GM19025 (cell line): ENCODE measurements around the gene C13orf42.
A peak's percentile ranks its signal among the peaks of the same experiment; 100 is the strongest.
"Not testable (repeated sequence)": the region's sequence is repeated elsewhere in the genome, so short reads cannot be mapped to it uniquely, and the experiment has no call there.

ENCODE experiments used
- ATAC-seq: cut with Tn5 transposase; IDR thresholded peaks from one replicate; pipeline ENCODE4 v1.9.1; 2021; ENCODE audit warnings: mild to moderate bottlenecking, low read depth, moderate library complexity; ENCODE audit not compliant: unreplicated experiment

C13orf42 gene

DNA sequence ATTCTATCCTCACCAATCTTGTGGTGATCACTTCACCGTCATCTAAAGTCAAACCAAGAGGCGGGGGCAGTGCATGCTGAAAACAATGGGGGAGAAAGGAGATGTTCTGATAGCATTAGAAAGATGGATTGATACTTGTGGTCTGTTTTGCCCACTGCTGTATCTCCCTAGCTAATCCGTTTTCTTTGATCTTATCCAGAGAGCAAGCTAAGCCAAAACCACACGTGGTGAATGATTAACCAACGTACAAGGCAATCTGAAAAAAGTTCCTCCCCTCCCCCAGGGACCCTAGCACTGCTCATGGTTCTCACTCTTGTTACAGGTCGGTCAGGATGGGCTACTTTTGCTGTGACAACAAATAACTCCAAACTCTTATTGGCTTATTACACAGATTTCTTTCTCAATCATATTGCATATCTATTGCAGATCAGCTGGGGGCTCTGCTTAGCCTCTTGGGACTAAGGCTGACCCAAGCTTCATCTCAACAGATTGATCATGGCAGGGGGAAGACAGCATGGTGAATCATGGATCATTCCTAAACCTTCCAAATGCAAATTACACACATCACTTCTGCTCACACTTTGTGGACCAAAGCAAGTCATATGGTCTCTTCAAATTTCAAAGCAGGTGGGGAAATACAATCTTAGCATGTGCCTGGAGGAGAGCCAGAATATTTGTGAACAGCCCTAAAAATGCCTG, 11.9 kb upstream of the C13orf42 start:
- ATAC-seq = no peak

DNA sequence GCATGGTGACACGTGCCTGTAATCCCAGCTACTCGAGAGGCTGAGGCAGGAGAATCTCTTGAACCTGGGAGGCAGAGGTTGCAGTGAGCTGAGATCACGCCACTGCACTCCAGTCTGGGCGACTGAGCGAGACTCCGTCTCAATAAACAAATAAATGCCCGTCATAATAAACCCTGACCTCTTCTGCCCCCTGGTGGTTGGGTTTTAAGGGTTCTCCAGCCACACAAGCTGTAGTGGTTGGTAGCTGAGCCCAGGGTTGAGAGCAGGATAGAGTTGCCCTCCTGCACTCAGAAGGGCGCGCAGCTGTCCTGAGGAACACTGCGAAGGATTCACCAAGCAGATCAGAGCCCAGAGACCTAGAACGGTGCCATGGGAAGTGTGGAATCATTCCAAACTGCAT, 9.8 kb upstream of the C13orf42 start:
- not testable (repeated sequence) for ATAC-seq

DNA sequence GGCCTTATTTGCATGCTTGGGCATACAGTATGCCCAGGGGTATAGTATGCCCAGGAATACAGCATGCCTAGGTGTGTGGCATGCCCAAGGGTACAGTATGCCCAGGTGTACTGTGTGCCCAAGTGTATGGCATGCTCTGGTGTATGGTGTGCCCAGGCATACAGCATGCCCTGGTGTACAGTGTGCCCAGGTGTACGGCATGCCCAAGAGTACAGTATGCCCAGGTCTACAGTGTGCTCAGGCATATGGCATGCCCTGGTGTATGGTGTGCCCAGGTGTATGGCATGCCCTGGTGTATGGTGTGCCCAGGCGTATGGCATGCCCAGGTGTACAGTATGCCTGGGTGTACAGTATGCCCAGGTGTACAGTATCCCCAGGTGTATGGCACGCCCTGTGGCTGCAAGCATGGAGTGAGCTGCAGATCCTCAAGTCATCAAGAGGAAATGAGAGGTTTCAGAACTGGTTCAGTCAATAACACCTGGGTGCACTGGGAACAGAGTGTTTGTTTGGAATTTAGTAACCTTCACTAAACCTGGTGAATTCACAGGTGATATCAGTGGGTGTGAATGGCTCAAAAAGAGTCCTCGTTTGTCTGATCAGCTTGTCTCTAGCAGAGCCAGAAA, 7.8 kb upstream of the C13orf42 start:
- ATAC-seq = no peak

DNA sequence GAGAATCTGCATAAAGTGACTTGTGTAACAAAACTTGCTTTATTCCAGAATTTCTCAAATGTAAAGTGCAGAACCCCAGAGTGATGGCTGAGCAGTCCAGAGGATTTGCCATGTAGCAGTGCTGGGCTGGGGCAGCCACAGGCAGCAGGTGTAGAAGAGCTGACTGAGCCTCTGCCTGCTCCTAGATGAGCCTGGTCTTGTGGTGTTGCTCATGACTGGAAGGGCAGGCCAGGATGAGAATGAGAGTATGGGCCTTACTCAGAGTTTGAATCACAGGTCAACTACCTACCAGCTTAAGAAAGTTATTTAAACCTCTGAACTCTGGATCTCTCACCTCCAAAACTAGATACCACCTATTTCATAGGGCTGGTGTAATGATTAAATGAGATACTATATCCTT, 2.9 kb upstream of the C13orf42 start:
- ATAC-seq = no peak

DNA sequence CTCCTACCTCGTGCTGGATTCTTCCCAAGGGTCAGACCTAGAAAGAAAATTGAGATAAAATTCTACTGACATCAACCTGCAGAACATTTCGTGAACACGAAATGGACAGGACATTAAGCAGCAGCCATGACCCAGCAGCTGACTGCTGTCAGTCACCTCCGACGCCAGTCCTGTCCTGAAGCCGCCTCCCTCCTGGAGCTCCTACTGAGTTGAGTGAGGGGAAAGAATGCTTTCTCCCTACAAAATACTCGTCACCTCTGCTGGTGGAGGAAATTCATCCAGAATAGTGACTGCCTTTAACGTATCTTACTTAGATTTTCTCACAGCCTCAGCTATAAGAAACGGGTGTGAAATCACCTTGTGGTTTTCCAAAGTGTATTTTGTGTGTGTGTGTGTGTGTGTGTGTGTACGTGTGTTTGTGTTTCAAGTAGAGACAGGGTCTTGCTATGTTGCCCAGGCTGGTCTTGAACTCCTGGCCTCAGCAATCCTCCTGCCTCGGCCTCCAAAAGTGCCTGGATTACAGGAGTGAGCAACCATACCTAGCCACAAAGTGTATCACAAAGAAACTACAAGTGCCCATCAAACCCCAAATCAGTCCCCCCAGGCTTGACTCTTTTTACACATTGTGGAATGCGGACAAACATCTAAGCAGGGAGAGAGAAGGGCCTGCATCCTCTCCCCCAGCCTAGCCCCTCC, 2.3 kb upstream of the C13orf42 start:
- ATAC-seq = no peak

DNA sequence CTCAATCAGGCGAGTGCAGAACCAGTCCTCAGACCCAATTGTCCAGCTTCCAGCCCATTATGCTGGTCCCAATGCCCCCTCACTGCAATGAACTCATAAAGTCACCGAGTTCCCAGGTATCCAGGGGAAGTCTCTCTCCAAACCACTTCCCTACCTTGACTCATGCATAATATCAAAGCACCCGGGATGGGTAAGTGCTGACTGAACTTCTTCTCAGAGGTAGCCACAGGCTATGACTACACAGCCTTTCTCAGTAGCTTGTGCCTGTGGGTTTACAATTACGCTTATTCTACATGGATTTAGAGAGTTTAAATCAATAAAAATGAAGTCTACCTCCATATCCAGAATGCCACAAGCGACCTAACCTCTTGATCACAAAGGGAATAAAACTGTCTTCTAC, 1.7 kb upstream of the C13orf42 start:
- ATAC-seq = no peak

DNA sequence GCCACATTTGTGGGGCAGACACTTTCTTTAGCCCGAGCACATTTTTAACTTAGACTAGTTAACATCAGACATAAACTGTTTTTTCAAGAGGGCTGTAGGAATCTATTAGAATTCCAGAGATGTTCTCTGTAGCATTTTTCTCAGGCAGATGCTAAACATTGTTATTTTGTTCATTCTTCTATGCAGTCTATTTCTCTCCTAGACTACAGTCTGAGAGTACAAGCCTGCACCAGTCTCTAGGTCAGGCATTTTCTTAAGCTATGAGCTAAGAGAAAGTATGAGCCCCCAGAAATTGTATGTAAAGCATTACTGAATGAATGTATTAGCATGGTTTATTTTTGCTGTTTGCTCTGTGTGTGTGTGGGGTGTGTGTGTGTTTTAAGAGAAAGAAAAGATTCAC, 923 bp upstream of the C13orf42 start:
- ATAC-seq = no peak

DNA sequence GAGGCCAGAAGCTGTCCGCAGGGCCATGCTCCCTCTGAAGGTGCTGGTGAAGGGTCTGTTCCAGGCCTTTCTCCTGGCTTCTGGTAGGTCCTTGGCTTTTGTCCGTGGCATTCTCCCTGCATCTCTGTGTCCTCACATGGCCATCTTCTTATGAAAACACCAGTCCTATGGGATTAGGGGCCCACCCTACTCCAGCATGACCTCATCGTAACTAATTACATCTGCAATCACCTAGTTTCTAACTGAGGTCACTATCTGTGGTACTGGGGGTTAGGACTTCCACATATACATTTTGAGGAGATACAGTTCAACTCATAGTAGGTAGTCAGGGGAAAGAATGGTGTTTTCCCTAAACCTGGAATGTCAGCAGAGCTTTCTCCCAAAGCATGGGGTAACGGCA, 3.1 kb downstream of the C13orf42 start:
- ATAC-seq = no peak

DNA sequence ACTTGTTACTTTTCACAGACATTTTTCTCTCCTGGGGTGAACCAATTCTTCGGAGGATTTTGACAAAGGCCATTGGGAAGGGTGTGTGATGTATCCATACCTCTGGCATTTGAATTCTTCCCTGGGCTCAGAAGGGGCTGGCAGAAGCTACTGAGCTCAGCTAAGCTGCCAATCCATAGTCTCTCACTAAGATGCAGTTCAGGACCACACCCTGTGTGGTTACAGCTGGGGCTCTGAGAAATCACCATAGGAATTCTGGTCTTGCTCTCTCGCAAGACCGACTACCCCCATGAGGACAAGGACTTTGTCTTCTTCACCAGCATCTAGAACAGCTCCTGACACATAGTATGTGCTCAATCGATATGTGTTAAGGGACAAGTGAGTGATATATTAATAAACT, 6.0 kb downstream of the C13orf42 start:
- ATAC-seq = no peak

DNA sequence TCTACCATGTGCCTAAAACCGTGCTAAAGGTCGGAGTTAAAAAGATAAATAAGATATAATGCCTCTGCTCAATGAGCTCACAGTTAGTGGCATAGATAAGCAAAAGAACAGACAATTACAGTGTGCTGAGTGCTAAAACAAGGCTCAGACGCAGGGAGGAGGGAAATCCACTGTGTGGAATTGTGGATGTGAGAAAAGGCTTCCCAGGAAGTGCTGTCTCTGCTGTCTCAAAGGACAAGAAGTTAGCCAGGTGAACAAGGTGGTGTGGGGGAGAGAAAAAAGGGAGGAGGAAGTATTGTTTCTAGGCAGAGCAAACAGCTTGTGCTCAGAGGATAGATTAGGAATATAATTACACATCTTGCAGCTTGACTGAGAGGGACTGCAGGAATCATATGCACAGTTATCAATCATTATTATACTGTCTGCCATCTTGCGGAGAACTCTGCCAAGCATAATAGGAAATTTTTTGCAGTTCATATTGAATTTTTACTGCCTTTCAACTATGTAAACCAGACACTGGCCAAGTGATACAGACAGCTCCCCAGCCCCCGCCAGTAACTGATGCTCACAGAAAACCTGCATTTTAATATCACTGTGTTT, 9.3 kb downstream of the C13orf42 start:
- no peak for ATAC-seq

DNA sequence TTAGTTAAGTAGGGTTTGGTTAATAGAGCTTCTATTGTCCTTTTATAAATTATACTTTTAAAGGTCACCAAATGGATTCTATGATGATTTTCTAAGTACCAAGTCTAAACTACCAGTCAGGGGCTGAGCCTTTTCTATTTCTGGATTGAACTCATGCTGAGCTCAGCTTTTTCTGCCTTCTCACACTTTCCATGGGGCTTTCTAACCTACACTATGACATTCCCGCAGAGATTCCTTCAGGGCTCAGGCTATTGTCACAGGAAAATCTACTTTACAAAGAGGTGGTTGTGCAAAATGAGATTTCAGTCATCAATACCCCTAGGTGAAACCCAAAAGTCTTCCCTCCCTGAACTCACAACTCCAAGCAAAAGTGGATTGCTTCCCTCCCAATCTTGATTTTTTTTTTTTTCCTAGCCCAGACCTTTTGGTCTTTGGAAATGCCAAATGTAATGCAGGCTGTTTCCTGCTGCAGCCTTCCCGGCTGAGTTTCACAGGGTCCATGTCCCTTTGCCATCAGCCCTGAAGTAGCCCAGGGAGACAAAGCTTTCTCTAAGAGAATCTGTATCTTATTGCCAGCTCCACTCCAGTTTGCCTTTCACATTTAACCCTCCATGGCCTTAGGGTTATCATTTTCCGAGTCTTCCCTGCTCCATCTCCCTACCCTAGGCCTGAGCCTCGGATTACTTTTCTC, 13.6 kb downstream of the C13orf42 start:
- ATAC-seq = no peak

DNA sequence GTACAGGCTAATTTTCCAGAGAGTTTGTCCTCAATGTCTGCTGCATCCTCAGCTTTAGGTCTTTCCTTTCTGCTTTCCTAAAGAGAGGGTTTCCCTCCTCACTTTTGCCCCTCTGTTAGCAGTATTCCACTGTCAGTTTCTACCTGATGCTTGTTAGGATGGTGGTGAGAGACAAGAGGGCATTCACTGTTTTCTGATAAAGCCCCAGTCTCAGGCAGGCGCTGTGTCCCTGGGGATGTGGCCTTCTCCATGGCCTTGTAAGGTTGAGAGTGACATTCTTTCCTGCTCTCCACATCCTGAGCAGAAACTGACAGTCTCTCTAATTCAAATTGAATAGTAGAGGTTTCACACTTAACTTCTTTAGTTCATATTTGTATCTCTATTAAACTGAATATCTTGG, 14.9 kb downstream of the C13orf42 start:
- no peak for ATAC-seq

DNA sequence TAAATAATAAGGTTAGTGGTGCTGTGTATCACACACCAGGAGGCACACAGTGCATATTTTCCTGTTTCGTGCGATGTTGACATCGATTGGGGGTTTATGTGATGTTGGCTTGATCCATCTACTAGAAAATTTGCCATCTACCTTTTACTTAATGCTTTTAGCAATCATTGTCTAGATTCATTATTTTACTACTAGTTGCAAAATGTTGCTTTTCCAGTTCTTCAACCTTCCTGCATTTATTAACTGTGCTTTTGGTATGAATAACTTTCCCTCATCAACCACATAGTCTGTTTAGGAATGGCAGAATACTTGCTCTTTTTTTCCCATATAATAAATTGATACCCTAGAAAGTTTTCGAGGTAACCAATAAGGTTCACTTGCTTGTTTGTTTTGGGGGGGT, 17.5 kb downstream of the C13orf42 start:
- no peak for ATAC-seq

DNA sequence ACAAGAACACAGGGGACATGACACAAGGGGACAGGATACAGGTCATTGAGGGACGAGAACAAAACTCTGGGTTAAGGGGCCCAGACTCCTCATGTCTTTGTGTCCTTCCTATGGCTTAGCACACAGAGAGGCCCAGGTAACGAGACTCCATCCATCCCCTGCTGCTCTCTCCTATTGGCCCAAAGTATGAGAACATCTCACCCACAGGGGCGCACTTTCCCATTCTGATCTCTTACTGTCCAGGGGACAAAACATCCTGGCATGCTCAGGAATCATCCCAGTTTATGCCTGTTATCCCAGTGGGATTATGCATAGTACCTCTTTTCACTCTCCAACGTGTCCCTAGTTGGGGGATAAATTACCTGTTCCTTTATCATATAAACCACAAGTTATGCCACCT, 19.2 kb downstream of the C13orf42 start:
- ATAC-seq = no peak

DNA sequence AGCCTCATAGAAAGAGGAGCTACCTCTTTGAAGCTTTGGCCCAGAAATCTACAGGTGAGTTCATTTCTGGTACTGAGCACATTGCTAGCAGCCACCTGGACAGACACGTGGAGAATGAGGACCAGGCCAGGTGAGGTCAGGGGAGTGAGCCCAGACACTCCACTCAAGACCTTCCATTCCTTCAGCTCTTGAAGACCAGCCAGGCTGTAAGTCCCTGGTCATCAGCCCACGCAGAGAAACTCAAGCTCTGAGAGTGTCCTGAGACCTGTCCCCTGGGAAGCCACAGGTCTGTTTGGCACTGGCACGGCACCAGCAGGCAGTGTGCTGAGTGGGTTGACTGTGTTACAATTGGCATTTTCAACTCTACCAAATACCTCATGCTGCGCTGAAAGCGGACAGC, 27.4 kb downstream of the C13orf42 start:
- no peak for ATAC-seq

DNA sequence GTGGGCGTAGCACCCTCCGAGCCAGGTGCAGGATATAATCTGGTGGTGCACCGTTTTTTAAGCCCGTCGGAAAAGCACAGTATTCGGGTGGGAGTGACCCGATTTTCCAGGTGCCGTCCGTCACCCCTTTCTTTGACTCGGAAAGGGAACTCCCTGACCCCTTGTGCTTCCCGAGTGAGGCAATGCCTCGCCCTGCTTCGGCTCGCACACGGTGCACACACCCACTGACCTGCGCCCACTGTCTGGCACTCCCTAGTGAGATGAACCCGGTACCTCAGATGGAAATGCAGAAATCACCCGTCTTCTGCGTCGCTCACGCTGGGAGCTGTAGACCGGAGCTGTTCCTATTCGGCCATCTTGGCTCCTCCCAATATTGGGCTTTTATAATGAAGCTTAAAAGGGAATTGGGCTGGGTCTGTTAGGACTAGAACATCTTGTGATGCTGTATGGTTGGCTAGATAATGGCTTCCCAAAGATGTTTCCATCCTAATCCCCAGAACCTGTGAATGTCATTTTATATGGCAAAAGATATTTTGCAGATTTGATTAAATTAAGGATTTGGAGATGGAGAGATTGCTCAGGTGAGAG, 30.5 kb downstream of the C13orf42 start:
- not testable (repeated sequence) for ATAC-seq

DNA sequence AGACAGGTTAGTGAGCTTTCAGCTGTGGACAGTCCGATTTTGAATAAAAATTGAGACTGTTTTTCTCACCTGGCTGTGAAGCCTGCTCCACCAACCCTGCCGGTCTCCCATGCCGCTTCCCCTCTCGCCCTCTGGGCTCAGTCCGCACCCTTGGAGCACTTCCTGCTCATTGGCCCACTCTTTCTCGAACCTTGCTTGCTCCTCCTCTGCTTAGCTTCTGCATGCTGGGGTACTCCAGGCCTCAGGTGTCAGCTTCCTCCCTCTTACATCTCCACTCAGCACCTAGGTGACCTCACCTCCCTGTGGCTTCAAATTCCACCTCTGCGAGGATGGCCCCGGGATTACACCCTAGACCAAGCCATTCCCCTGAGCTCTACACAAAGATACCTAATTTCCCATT, 39.6 kb downstream of the C13orf42 start:
- no peak for ATAC-seq

DNA sequence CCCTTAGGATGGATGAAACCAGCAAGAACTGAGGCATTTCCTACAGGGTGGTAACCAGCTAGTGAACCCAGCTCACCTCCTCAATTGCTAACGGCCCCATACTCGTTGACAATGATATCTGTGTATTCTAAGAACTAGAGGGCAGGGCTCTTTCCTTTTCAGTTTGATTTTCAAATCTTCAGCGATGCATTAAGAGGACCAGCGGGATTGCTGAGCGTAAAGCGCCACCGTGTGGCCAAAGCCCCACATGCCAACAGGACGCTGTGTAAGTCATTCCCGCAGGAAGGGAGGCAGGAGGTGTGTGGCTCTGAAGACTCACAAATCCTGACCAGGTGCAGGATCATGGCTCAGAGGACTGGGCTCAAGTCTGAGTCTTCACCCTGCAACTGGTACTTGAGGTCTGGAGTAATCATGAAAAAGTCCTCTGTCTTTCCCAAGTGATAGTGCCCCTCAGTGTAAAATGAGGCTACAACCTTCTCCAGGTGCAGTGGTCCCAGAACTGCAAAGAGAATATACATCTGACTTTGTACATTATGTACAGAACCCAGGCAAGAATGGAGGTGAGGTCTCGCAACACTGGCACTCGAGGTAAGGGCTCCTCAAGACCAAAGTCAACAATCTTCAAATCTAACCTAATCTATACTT, 40.9 kb downstream of the C13orf42 start:
- ATAC-seq = peak; percentile 70

DNA sequence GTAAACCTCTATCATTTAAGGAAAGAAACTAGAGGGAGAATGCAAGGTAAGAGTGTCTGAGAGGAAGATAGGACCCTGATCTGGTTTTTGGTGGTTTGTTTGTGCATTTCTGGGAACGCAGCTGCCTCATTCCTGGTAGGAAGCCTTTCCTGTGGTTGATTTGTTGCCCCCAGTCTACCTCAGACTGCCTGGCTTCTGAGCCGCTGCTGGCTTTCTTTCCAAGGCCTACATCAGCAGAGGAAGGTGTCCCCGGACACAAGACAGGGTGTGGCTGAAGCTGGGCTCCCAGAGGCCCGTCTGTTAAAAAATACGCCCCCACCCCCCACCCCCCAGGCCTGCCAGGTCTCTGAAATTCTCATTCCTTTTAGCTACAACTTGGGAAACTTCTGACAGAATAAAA, 42.6 kb downstream of the C13orf42 start:
- no peak for ATAC-seq

DNA sequence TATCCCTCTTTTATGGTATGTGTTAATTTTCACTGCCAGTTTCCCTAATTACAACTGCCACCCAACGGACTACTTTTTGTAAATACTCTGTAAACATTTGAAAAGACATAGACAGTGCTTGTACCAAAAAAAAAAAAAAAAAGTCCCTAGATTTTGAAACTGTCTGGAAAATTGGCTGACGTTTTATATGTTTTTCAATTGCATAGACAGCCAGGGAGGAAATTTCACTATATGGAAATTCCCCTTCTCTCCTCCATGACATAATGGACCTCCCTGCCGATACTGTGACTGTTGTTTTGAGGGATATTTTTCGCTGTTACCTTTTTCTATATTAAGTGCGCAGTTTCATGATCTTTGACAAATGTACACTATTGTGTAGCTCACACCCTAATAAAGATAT, 43.4 kb downstream of the C13orf42 start:
- ATAC-seq = no peak
